Natural killer cell (primary cell): ENCODE measurements around the gene STN1. TPM values are rescaled to one million over a fixed set of nuclear protein-coding genes. Genes with fewer than 3 reads are reported as not detected.

Source experiments
- ATAC-seq, 3 donors: fragments of 150-1000 bp in 2 of 3; fragments of 200-7000 bp in 1 of 3; cut with Tn5 transposase; 1 replicate in 1 of 3; 2 replicates in 2 of 3; pipeline ENCODE4 v1.10.0; 2021; ENCODE audit warnings: mild to moderate bottlenecking in 2 of 3, moderate library complexity in 2 of 3
- DNase-seq, 2 donors: peaks; one replicate each; pipeline versions ENCODE4 v3.0.0 to v3.0.0-alpha.2; 2013 to 2021; ENCODE audit warnings: mixed read lengths in 1 of 2
- H3K27ac ChIP-seq: one replicate; pipeline ENCODE4 v1.5.1; 2013; ENCODE audit warnings: mild to moderate bottlenecking, low read length
- H3K27me3 ChIP-seq: one replicate; pipeline ENCODE4 v1.6.1; 2013; ENCODE audit warnings: low read length; ENCODE audit not compliant: control insufficient read depth, insufficient read depth
- H3K36me3 ChIP-seq: one replicate; pipeline ENCODE4 v1.6.1; 2013; ENCODE audit warnings: low read length; ENCODE audit not compliant: control insufficient read depth, insufficient read depth
- H3K4me1 ChIP-seq: one replicate; pipeline ENCODE4 v1.6.1; 2013; ENCODE audit warnings: low read length; ENCODE audit not compliant: control insufficient read depth, insufficient read depth
- H3K4me3 ChIP-seq: one replicate; pipeline ENCODE4 v1.5.1; 2013; ENCODE audit warnings: low read length
- H3K9me3 ChIP-seq: one replicate; pipeline ENCODE4 v1.6.1; 2013; ENCODE audit warnings: low read length; ENCODE audit not compliant: control insufficient read depth, insufficient read depth
- H3K27ac Mint-ChIP-seq, 2 donors: one replicate each; pipeline ENCODE4 v1.8.0; 2022; ENCODE audit warnings: mild to moderate bottlenecking in 2 of 2, mixed read lengths in 2 of 2, moderate library complexity in 1 of 2
- H3K27me3 Mint-ChIP-seq, 2 donors: one replicate each; pipeline ENCODE4 v1.8.0; 2022; ENCODE audit warnings: low read depth in 2 of 2, mixed read lengths in 2 of 2
- H3K36me3 Mint-ChIP-seq: one replicate; pipeline ENCODE4 v1.8.0; 2022; ENCODE audit warnings: mixed read lengths
- H3K4me1 Mint-ChIP-seq, 2 donors: one replicate each; pipeline ENCODE4 v1.8.0; 2022; ENCODE audit warnings: mixed read lengths in 2 of 2
- H3K4me3 Mint-ChIP-seq: one replicate; pipeline ENCODE4 v1.8.0; 2022; ENCODE audit warnings: mild to moderate bottlenecking, moderate library complexity, mixed read lengths
- H3K9me3 Mint-ChIP-seq, 2 donors: one replicate each; pipeline ENCODE4 v1.8.0; 2022; ENCODE audit warnings: mixed read lengths in 2 of 2
- WGBS: methylation state at CpG from one replicate; pipeline ENCODE4 v1.1.7; 2013; ENCODE audit warnings: missing lambda C conversion rate; ENCODE audit not compliant: insufficient coverage; 5-methylcytosine and 5-hydroxymethylcytosine counted together
- intact Hi-C: fragments of 100-400 bp; cut with micrococcal nuclease; formaldehyde crosslinking; loops from one replicate; pipeline ENCODE4 v1.14.2; 2022
- total RNA-seq, 4 donors: library from RNA; stranded (reverse); fragments of 120-200 nt in 1 of 4; gene quantifications; one replicate each; pipeline versions ENCODE4 v1.2.3 to v1.2.4, GENCODE V29; 2013 to 2022
- TF ChIP-seq, protein P1 (sequence below): fragments of 200-600 bp; IDR thresholded peaks from one replicate; pipeline ENCODE4 v1.8.0; 2022; ENCODE audit warnings: antibody characterized with exemption

Gene STN1
- total RNA-seq, 3 donors from 2014 or later (not counting 1 experiment from before 2014, with no cell fraction given): 31.7 to 53.4 (median 34.0) TPM

DNA sequence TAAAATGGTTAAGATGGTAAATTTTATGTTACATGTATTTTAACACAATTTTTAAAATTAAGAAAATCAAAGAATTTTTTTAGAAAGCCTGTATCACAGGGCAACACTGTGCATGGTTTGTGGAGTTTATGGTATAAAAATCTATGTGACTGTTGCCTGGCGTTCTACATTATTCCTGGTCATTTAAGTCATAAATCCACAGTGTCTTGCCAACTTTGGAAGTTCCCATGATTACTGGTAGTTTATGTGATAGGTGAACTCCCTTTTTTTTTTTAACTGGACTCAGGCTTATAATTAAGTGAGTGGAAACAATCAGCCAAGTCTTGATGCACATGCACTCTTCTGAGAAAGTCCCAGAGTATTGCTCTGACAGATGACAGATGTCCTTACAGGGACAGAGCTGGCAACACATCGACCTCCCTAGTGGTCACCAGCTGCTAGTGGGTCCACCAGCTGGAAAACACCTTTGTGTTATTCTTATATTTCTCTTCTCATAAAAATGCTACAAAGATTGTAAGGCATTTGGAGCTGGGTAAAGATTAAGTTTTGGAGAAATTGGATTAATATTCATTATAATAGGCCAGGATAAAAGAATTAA lies 8.8 kb upstream of the STN1 start:
- Mint-ChIP-seq H3K27ac (no peak overlapping the region), H3K4me1 (no peaks in the 10 kb centered on the region), H3K9me3 (no peaks in the 10 kb centered on the region), H3K27me3 (no peaks in the 10 kb centered on the region), H3K4me3 (no peak overlapping the region), H3K36me3 (no peaks in the 10 kb centered on the region)
- Histone ChIP-seq H3K36me3 (no peaks in the 10 kb centered on the region), H3K4me3 (no peak overlapping the region), H3K9me3 (no peaks in the 10 kb centered on the region), H3K27ac (no peak overlapping the region), H3K4me1 (peaks cover 5% of the 10 kb centered on the region), H3K27me3 (no peaks in the 10 kb centered on the region)
- intact Hi-C loops: no loop called here
- 93% methylated on average over 2 of the region's 2 CpGs for WGBS
- DNase-seq: no peak
- TF ChIP-seq, protein P1, sequence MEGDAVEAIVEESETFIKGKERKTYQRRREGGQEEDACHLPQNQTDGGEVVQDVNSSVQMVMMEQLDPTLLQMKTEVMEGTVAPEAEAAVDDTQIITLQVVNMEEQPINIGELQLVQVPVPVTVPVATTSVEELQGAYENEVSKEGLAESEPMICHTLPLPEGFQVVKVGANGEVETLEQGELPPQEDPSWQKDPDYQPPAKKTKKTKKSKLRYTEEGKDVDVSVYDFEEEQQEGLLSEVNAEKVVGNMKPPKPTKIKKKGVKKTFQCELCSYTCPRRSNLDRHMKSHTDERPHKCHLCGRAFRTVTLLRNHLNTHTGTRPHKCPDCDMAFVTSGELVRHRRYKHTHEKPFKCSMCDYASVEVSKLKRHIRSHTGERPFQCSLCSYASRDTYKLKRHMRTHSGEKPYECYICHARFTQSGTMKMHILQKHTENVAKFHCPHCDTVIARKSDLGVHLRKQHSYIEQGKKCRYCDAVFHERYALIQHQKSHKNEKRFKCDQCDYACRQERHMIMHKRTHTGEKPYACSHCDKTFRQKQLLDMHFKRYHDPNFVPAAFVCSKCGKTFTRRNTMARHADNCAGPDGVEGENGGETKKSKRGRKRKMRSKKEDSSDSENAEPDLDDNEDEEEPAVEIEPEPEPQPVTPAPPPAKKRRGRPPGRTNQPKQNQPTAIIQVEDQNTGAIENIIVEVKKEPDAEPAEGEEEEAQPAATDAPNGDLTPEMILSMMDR: no peak
- ATAC-seq: no peak

DNA sequence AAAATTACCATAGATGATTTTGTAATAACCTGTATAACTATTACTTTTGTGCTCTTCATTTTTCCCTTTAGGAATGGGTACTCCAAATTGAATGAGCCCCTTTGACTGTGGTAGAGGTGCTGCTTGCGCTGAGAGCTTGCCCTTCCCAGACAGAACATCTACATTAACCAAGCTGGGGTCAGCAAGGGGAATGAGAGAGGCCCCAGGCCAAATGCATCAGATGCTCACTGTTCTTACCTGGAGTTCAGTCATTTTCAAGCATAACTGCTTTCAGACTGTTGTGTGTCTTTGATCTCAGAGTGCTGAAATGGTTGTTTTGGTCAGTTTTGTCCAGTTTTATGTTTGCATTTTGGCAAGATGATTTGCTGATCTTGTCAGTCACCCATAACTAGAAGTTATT lies 7.6 kb upstream of the STN1 start:
- WGBS: 86% methylated on average over 1 of the region's 1 CpG

DNA sequence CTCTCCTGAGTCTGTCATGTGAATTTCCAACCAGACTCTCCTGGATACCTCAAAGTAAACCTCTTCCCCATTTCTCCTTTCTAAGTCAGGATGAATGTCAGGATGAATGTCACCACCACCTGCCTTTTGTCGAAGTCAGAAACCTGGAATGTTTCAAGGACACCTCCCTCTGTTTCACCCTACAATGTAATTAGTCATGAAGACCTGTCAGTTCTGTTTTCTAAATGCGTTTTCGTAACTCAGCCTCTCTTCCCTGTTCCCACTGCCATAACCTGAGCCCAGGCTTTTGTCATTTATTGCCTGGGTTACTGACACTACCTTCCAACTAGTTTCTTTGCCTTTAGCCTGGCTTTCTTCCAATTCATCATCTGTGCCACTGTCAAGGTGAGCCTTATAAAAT lies 5.5 kb upstream of the STN1 start:
- 96% methylated on average over 3 of the region's 3 CpGs for WGBS
- H3K27me3 Mint-ChIP-seq: no peaks in the 10 kb centered on the region
- no peak overlapping the region for H3K27ac Mint-ChIP-seq
- DNase-seq (no peak), ATAC-seq (no peak)
- Histone ChIP-seq H3K36me3 (no peaks in the 10 kb centered on the region), H3K9me3 (no peaks in the 10 kb centered on the region), H3K27ac (no peak overlapping the region), H3K27me3 (no peaks in the 10 kb centered on the region), H3K4me3 (no peak overlapping the region), H3K4me1 (peaks cover 11% of the 10 kb centered on the region)
- no peaks in the 10 kb centered on the region for H3K9me3 Mint-ChIP-seq
- TF ChIP-seq, protein P1: no peak
- intact Hi-C loops: no loop called here
- H3K36me3 Mint-ChIP-seq: no peaks in the 10 kb centered on the region
- H3K4me1 Mint-ChIP-seq: peaks cover 4 to 5% of the 10 kb centered on the region in 2 donors
- no peak overlapping the region for H3K4me3 Mint-ChIP-seq

More for the DNA sequence above, 7.6 kb upstream of the STN1 start:
- Histone ChIP-seq H3K27me3 (no peaks in the 10 kb centered on the region), H3K4me3 (no peak overlapping the region), H3K27ac (no peak overlapping the region), H3K4me1 (peaks cover 5% of the 10 kb centered on the region), H3K36me3 (no peaks in the 10 kb centered on the region), H3K9me3 (no peaks in the 10 kb centered on the region)
- TF ChIP-seq, protein P1: no peak
- Mint-ChIP-seq H3K36me3 (no peaks in the 10 kb centered on the region), H3K27ac (no peak overlapping the region), H3K4me3 (no peak overlapping the region), H3K9me3 (no peaks in the 10 kb centered on the region), H3K4me1 (no peaks in the 10 kb centered on the region), H3K27me3 (no peaks in the 10 kb centered on the region)
- DNase-seq (no peak), ATAC-seq (no peak)
- intact Hi-C loops: no loop called here

DNA sequence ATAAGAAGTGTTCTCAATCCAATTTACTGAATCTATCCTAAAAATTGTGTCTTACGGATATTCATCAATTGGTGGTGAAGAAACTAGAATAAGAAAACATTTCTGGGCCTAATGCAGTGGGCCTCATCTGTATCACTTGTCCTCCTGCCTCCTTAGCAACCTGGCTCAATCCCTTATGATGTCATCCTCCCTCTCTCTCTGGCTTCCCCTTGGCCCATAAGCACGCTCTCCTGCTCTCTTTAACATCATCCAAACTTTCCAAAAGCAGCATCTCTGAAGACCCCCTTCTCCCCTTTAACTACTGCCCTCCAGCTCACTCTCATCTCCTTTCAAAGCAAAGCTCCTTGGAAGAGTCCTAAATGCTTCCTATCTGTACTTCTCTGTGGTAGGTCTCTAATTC lies 4.7 kb upstream of the STN1 start:
- no peak overlapping the region for H3K4me3 Mint-ChIP-seq
- no peak for DNase-seq
- no peaks in the 10 kb centered on the region for H3K36me3 Mint-ChIP-seq
- H3K9me3 Mint-ChIP-seq: no peaks in the 10 kb centered on the region
- no peak overlapping the region for H3K4me3 ChIP-seq
- no peak overlapping the region for H3K27ac ChIP-seq
- H3K4me1 ChIP-seq: peaks cover 13% of the 10 kb centered on the region
- H3K4me1 Mint-ChIP-seq: peaks cover 9 to 14% of the 10 kb centered on the region in 2 donors
- 97% methylated on average over 1 of the region's 2 CpGs for WGBS
- TF ChIP-seq, protein P1: no peak
- ATAC-seq: no peak
- H3K36me3 ChIP-seq: no peaks in the 10 kb centered on the region
- H3K27ac Mint-ChIP-seq: no peak overlapping the region
- intact Hi-C loops: no loop called here
- H3K9me3 ChIP-seq: no peaks in the 10 kb centered on the region
- no peaks in the 10 kb centered on the region for H3K27me3 Mint-ChIP-seq
- H3K27me3 ChIP-seq: no peaks in the 10 kb centered on the region
